NCI-H774 (cell line): ENCODE measurements around the gene PPP1R15B.
"Not testable (repeated sequence)": the region's sequence is repeated elsewhere in the genome, so short reads cannot be mapped to it uniquely, and the experiment has no call there.

ENCODE experiments used
- DNase-seq: peaks from one replicate; lab custom pipeline; 2025; lab: John Stamatoyannopoulos, UW

Gene PPP1R15B

GRCh38 chr1:204443871-204444581 is 32.4 kb upstream of the PPP1R15B start:
- no peak for DNase-seq

- DNase-seq, result no peak
Observed at GRCh38 chr1:204443260-204443619, 31.6 kb upstream of the PPP1R15B start.

GRCh38 chr1:204442376-204443259 is 31.0 kb upstream of the PPP1R15B start:
- no peak for DNase-seq

- DNase-seq, result no peak
Observed at GRCh38 chr1:204441558-204441957, 29.9 kb upstream of the PPP1R15B start.

GRCh38 chr1:204439621-204440375 is 28.2 kb upstream of the PPP1R15B start:
- DNase-seq, result no peak

GRCh38 chr1:204438628-204439027 is 27.0 kb upstream of the PPP1R15B start:
- no peak for DNase-seq

- DNase-seq, result no peak
Observed at GRCh38 chr1:204437796-204438570, 26.4 kb upstream of the PPP1R15B start.

- DNase-seq, result no peak
Observed at GRCh38 chr1:204435872-204436271, 24.3 kb upstream of the PPP1R15B start.

GRCh38 chr1:204435381-204435831 is 23.8 kb upstream of the PPP1R15B start:
- no peak for DNase-seq

- DNase-seq, result no peak
Observed at GRCh38 chr1:204434116-204434755, 22.6 kb upstream of the PPP1R15B start.

- DNase-seq, result no peak
Observed at GRCh38 chr1:204432708-204433107, 21.1 kb upstream of the PPP1R15B start.

GRCh38 chr1:204431310-204432184 is 19.9 kb upstream of the PPP1R15B start:
- peak; percentile 45 for DNase-seq

- DNase-seq, result no peak
Observed at GRCh38 chr1:204429746-204430145, 18.1 kb upstream of the PPP1R15B start.

- DNase-seq, result no peak
Observed at GRCh38 chr1:204426971-204427701, 15.5 kb upstream of the PPP1R15B start.

- no peak for DNase-seq
Observed at GRCh38 chr1:204426474-204426873, 14.9 kb upstream of the PPP1R15B start.

- DNase-seq, result no peak
Observed at GRCh38 chr1:204426035-204426436, 14.4 kb upstream of the PPP1R15B start.

- DNase-seq, result no peak
Observed at GRCh38 chr1:204424621-204425020, 13.0 kb upstream of the PPP1R15B start.

- DNase-seq, result not testable (repeated sequence)
Observed at GRCh38 chr1:204422061-204422705, 10.6 kb upstream of the PPP1R15B start.

GRCh38 chr1:204421441-204421840 is 9.8 kb upstream of the PPP1R15B start:
- no peak for DNase-seq
